ENCODE measurements around the gene CFAP299. TPM values are rescaled to one million over a fixed set of nuclear protein-coding genes. Genes with fewer than 3 reads are reported as not detected.

CFAP299 gene
- polyA plus RNA-seq, 2 donors, result not detected

DNA sequence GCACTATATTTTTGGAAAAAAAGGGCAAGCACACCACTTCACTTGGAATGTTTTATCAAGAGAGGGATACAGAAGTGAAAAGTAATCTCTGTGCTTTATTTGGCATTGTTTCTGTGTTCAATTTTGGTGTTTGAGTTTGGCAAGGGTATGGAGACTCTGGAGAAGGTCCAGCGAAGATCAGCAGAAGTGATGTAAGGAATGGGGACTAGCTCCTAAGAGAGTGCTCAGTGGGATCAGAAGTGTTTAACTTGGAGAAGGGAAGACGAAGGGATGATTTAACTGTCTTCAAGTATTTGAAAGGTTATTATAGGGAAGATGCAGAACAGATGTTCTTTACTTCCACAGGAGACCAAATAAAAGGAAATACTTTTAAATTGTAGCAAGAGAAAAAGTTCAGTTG is 74.3 kb downstream of the CFAP299 start:
- no peaks in the 10 kb centered on the region for H3K4me1 ChIP-seq (ENCODE audit: control insufficient read depth in 2 of 2, insufficient read depth in 2 of 2, low read length in 1 of 2)
- H3K27ac ChIP-seq (ENCODE audit: low read depth in 2 of 2, low read length in 1 of 2), result no peak overlapping the region
- H3K4me3 ChIP-seq (ENCODE audit: low read depth in 1 of 2, low read length in 2 of 2), result no peak overlapping the region
- no peaks in the 10 kb centered on the region for H3K36me3 ChIP-seq (ENCODE audit: control insufficient read depth in 2 of 2, insufficient read depth in 2 of 2, low read length in 1 of 2)
- 67 to 68% methylated on average over 2 of the region's 2 CpGs for WGBS, 2 donors
- no peaks in the 10 kb centered on the region for H3K27me3 ChIP-seq (ENCODE audit: control insufficient read depth in 1 of 2, insufficient read depth in 2 of 2, low read length in 2 of 2)
- no peaks in the 10 kb centered on the region for H3K9me3 ChIP-seq (ENCODE audit: control insufficient read depth in 2 of 2, insufficient read depth in 1 of 2, low read depth in 1 of 2, low read length in 1 of 2)

DNA sequence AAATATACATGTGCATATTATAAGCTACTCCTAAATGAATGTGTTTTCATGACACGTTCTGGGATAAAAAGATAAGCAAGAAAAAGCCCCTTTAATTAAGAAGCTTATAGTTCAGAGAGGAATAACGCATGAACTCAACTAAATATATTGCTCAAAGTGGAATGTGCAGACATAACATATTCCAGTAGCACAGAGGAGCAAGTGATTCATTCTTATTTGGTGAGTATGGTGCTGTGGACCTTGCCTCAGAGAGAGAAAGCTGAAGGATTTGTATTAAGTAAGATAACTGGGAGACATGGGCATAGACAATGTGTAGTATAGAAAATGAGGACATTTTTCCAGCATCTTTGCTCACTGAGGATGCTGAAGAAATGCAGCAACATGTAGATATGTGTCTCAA is 76.8 kb downstream of the CFAP299 start:
- Histone ChIP-seq H3K27me3 (ENCODE audit: control insufficient read depth in 1 of 2, insufficient read depth in 2 of 2, low read length in 2 of 2) (no peaks in the 10 kb centered on the region), H3K4me1 (ENCODE audit: control insufficient read depth in 2 of 2, insufficient read depth in 2 of 2, low read length in 1 of 2) (no peaks in the 10 kb centered on the region), H3K9me3 (ENCODE audit: control insufficient read depth in 2 of 2, insufficient read depth in 1 of 2, low read depth in 1 of 2, low read length in 1 of 2) (no peaks in the 10 kb centered on the region), H3K4me3 (ENCODE audit: low read depth in 1 of 2, low read length in 2 of 2) (no peak overlapping the region), H3K36me3 (ENCODE audit: control insufficient read depth in 2 of 2, insufficient read depth in 2 of 2, low read length in 1 of 2) (no peaks in the 10 kb centered on the region), H3K27ac (ENCODE audit: low read depth in 2 of 2, low read length in 1 of 2) (no peak overlapping the region)
- WGBS, 2 donors, result 76 to 86% methylated on average over 2 of the region's 2 CpGs

DNA sequence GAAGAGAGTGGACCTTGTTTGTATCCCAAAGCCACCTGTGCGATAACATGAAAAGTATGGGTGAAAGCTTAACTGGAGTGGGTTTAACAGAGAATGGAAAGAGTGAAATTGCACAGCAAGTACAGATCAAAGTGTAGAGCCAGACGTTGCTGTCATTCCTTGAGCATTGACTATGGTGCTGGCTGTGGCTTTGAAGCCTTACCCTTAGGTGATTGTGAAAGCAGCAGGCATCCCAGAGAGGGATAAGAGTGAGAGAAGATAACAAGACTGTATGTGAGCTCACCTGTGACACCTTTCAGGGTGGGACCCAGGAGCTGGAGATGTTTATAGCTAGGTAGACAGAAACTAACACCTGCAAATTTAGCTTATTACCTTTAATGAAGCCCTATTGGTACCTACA is 77.6 kb downstream of the CFAP299 start:
- no peak overlapping the region for H3K4me3 ChIP-seq (ENCODE audit: low read depth in 1 of 2, low read length in 2 of 2)
- H3K4me1 ChIP-seq (ENCODE audit: control insufficient read depth in 2 of 2, insufficient read depth in 2 of 2, low read length in 1 of 2), result no peaks in the 10 kb centered on the region
- no peak overlapping the region for H3K27ac ChIP-seq (ENCODE audit: low read depth in 2 of 2, low read length in 1 of 2)
- H3K27me3 ChIP-seq (ENCODE audit: control insufficient read depth in 1 of 2, insufficient read depth in 2 of 2, low read length in 2 of 2), result no peaks in the 10 kb centered on the region
- WGBS, 2 donors, result 18 to 23% methylated on average over 2 of the region's 2 CpGs
- no peaks in the 10 kb centered on the region for H3K36me3 ChIP-seq (ENCODE audit: control insufficient read depth in 2 of 2, insufficient read depth in 2 of 2, low read length in 1 of 2)
- H3K9me3 ChIP-seq (ENCODE audit: control insufficient read depth in 2 of 2, insufficient read depth in 1 of 2, low read depth in 1 of 2, low read length in 1 of 2), result no peaks in the 10 kb centered on the region

DNA sequence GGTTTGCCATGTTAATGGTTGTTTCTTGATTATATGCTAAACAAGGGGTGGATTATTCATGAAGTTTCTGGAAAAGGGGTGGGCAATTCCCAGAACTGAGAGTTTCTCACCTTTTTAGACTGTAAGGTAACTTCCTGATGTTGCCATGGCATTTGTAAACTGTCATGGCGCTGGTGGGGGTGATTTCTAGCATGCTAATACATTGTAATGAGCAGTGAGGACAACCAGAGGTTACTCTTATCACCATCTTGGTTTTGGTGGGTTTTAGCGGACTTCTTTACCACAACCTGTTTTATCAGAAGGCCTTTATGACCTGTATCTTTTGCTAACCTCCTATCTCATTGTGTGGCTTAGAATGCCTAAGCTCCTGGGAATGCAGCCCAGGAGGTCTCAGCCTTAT is 81.5 kb downstream of the CFAP299 start:
- Histone ChIP-seq H3K36me3 (ENCODE audit: control insufficient read depth in 2 of 2, insufficient read depth in 2 of 2, low read length in 1 of 2) (no peaks in the 10 kb centered on the region), H3K27me3 (ENCODE audit: control insufficient read depth in 1 of 2, insufficient read depth in 2 of 2, low read length in 2 of 2) (no peaks in the 10 kb centered on the region), H3K4me3 (ENCODE audit: low read depth in 1 of 2, low read length in 2 of 2) (no peak overlapping the region), H3K27ac (ENCODE audit: low read depth in 2 of 2, low read length in 1 of 2) (no peak overlapping the region), H3K9me3 (ENCODE audit: control insufficient read depth in 2 of 2, insufficient read depth in 1 of 2, low read depth in 1 of 2, low read length in 1 of 2) (no peaks in the 10 kb centered on the region), H3K4me1 (ENCODE audit: control insufficient read depth in 2 of 2, insufficient read depth in 2 of 2, low read length in 1 of 2) (no peaks in the 10 kb centered on the region)
- WGBS, 2 donors, result 91 to 93% methylated on average over 2 of the region's 2 CpGs

DNA sequence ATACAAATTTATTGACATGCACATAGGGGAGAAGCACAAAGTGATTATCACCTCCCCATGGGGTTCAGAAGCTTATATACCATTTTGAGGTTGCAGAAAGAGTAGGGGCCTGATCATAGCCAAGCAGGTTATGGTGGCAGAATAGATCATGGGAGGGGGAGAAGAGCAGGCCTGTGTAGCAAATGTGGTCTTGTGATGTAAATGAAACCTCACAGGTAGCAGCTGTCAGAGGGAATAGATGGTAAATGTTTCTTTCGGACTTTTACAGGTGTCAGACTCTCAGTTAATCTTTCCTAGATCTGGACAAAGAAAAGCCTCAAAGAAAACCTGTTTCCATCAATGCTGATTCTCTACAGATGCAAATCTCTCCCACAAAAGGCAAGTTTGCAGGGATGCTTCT is 84.4 kb downstream of the CFAP299 start:
- Histone ChIP-seq H3K4me3 (ENCODE audit: low read depth in 1 of 2, low read length in 2 of 2) (no peak overlapping the region), H3K9me3 (ENCODE audit: control insufficient read depth in 2 of 2, insufficient read depth in 1 of 2, low read depth in 1 of 2, low read length in 1 of 2) (no peaks in the 10 kb centered on the region), H3K27ac (ENCODE audit: low read depth in 2 of 2, low read length in 1 of 2) (no peak overlapping the region), H3K27me3 (ENCODE audit: control insufficient read depth in 1 of 2, insufficient read depth in 2 of 2, low read length in 2 of 2) (no peaks in the 10 kb centered on the region), H3K36me3 (ENCODE audit: control insufficient read depth in 2 of 2, insufficient read depth in 2 of 2, low read length in 1 of 2) (no peaks in the 10 kb centered on the region), H3K4me1 (ENCODE audit: control insufficient read depth in 2 of 2, insufficient read depth in 2 of 2, low read length in 1 of 2) (no peaks in the 10 kb centered on the region)
- WGBS, 2 donors, result 75% methylated on average over 1 of the region's 1 CpG

DNA sequence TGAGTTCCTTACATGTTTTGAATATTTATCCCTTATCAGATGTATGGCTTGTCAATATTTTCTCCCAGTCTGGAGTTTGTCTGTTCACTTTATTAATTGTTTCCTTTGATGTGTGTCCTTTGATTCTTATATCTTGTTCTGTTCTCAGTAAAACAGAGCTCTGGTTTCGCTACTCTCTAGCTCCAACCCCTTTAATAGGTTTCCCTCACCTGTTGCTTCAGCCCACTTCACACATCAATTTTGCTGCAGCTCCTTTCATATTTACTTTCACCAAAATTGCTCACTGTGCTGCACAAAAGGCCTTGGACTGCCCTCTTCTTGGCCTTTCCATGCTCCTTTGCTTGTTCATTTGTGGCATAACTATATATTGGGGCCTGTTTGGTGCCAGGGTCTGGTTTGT is 85.1 kb downstream of the CFAP299 start:
- Histone ChIP-seq H3K4me1 (ENCODE audit: control insufficient read depth in 2 of 2, insufficient read depth in 2 of 2, low read length in 1 of 2) (no peaks in the 10 kb centered on the region), H3K36me3 (ENCODE audit: control insufficient read depth in 2 of 2, insufficient read depth in 2 of 2, low read length in 1 of 2) (no peaks in the 10 kb centered on the region), H3K9me3 (ENCODE audit: control insufficient read depth in 2 of 2, insufficient read depth in 1 of 2, low read depth in 1 of 2, low read length in 1 of 2) (no peaks in the 10 kb centered on the region), H3K27ac (ENCODE audit: low read depth in 2 of 2, low read length in 1 of 2) (no peak overlapping the region), H3K4me3 (ENCODE audit: low read depth in 1 of 2, low read length in 2 of 2) (no peak overlapping the region), H3K27me3 (ENCODE audit: control insufficient read depth in 1 of 2, insufficient read depth in 2 of 2, low read length in 2 of 2) (no peaks in the 10 kb centered on the region)
- WGBS, 2 donors, result 83 to 93% methylated on average over 1 of the region's 1 CpG

DNA sequence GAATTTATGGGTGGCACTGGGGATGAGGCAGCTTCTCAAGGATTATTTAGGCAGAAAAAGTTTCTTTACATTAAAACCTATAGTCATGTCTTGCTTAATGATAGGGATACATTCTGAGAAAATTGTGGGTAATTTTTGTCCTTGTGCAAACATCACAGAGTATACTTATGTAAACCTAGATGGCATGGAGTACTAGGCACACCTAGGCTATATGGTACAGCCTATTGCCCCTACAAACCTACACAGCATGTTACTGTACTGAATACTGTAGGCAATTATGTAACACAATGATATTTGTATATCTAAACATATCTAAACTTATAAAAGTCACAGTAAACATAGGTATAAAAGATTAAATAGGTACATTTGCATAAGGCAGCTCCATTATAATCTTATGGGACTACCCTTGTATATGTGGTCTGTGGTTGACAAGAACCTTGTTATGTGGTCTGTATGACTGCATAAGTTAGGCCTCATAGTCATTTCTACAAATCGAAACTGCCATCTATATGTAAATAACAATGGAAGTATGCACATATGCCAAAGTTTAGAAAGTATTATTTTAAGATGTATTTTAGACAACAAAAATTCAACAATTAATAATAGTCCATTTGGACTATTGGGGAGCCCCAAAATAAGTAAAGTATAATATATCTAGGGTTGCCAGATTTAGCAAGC is 87.3 kb downstream of the CFAP299 start:
- 77 to 89% methylated on average over 1 of the region's 1 CpG for WGBS, 2 donors
- H3K9me3 ChIP-seq (ENCODE audit: control insufficient read depth in 2 of 2, insufficient read depth in 1 of 2, low read depth in 1 of 2, low read length in 1 of 2), result no peaks in the 10 kb centered on the region
- H3K27me3 ChIP-seq (ENCODE audit: control insufficient read depth in 1 of 2, insufficient read depth in 2 of 2, low read length in 2 of 2), result no peaks in the 10 kb centered on the region
- no peaks in the 10 kb centered on the region for H3K36me3 ChIP-seq (ENCODE audit: control insufficient read depth in 2 of 2, insufficient read depth in 2 of 2, low read length in 1 of 2)
- H3K27ac ChIP-seq (ENCODE audit: low read depth in 2 of 2, low read length in 1 of 2), result no peak overlapping the region
- H3K4me1 ChIP-seq (ENCODE audit: control insufficient read depth in 2 of 2, insufficient read depth in 2 of 2, low read length in 1 of 2), result no peaks in the 10 kb centered on the region
- H3K4me3 ChIP-seq (ENCODE audit: low read depth in 1 of 2, low read length in 2 of 2), result no peak overlapping the region

DNA sequence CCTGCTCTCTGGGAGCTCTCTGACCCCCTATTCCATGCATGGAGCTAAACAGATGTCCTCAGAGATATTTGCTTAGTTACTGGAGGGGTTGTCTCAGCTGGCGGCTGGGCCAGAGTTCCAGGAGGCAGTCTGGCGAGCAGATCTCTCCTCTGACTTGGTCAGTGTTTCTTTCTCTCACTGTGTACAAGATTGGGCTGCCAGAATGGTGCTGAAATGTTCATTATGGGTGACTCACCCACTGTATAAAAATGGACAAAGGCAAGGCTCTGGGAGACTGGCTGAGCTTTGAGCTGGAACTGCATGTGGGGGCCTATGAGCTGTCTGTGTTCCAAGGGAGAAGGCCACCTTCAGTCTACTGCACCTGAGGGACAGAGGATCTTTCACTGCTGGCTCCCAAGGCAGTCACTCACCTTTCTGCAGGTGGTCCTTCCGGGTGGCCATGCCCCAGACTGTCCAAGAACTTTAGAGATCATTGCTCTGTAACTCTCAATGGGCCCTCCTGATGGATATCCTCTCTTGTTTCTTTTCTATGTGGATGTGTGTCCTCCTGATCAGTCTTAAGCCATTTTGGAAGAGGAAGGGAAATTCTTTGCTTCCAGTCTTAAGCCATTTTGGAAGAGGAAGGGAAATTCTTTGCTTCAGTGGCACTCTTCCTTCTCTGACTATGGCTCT is 88.2 kb downstream of the CFAP299 start:
- no peaks in the 10 kb centered on the region for H3K27me3 ChIP-seq (ENCODE audit: control insufficient read depth in 1 of 2, insufficient read depth in 2 of 2, low read length in 2 of 2)
- no peak overlapping the region for H3K27ac ChIP-seq (ENCODE audit: low read depth in 2 of 2, low read length in 1 of 2)
- no peak overlapping the region for H3K4me3 ChIP-seq (ENCODE audit: low read depth in 1 of 2, low read length in 2 of 2)
- WGBS, 2 donors, result 91 to 92% methylated on average over 3 of the region's 3 CpGs
- no peaks in the 10 kb centered on the region for H3K36me3 ChIP-seq (ENCODE audit: control insufficient read depth in 2 of 2, insufficient read depth in 2 of 2, low read length in 1 of 2)
- no peaks in the 10 kb centered on the region for H3K9me3 ChIP-seq (ENCODE audit: control insufficient read depth in 2 of 2, insufficient read depth in 1 of 2, low read depth in 1 of 2, low read length in 1 of 2)
- no peaks in the 10 kb centered on the region for H3K4me1 ChIP-seq (ENCODE audit: control insufficient read depth in 2 of 2, insufficient read depth in 2 of 2, low read length in 1 of 2)

DNA sequence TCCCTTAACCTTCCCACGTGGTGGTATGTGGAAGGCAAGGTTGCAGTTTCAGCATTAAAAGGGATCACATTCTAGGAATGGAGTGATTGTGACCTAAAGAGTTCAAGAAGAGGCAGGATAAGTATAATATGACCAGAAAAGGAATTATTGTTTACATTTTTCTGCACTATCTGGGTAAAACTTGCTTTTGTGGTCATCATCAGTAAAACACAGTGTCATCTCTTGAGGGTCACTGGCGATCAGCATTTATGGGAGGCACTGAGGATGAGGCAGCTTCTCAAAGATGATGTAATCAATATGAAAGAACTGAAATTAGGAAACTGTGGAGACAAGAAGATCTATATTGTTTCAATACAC is 88.7 kb downstream of the CFAP299 start:
- Histone ChIP-seq H3K27me3 (ENCODE audit: control insufficient read depth in 1 of 2, insufficient read depth in 2 of 2, low read length in 2 of 2) (no peaks in the 10 kb centered on the region), H3K27ac (ENCODE audit: low read depth in 2 of 2, low read length in 1 of 2) (no peak overlapping the region), H3K9me3 (ENCODE audit: control insufficient read depth in 2 of 2, insufficient read depth in 1 of 2, low read depth in 1 of 2, low read length in 1 of 2) (no peaks in the 10 kb centered on the region), H3K4me1 (ENCODE audit: control insufficient read depth in 2 of 2, insufficient read depth in 2 of 2, low read length in 1 of 2) (no peaks in the 10 kb centered on the region), H3K4me3 (ENCODE audit: low read depth in 1 of 2, low read length in 2 of 2) (no peak overlapping the region), H3K36me3 (ENCODE audit: control insufficient read depth in 2 of 2, insufficient read depth in 2 of 2, low read length in 1 of 2) (no peaks in the 10 kb centered on the region)
- 85 to 92% methylated on average over 2 of the region's 2 CpGs for WGBS, 2 donors
